PC-9 (cell line): ENCODE measurements around the gene TPSG1. TPM values are rescaled to one million over a fixed set of nuclear protein-coding genes. Genes with fewer than 3 reads are reported as not detected.

Source experiments
- BruUV-seq: library from RNA; stranded (reverse); fragments of 400-500 nt; replicated peaks from 2 replicates; lab custom pipeline; 2021; lab: Mats Ljungman, UMichigan
- CTCF ChIA-PET: fragments of 300-600 bp; sonication (Branson Sonifier 250); formaldehyde crosslinking; loops from one replicate; lab custom pipeline; 2022; ENCODE audit warnings: antibody characterized with exemption; lab: Charles Lee
- POLR2A ChIA-PET: fragments of 300-600 bp; sonication (Branson Sonifier 250); formaldehyde crosslinking; loops from one replicate; lab custom pipeline; 2022; ENCODE audit warnings: antibody characterized with exemption; ENCODE audit not compliant: unreplicated experiment; lab: Charles Lee
- DNase-seq, 2 experiments: peaks; one replicate each; pipeline versions ENCODE4 v3.0.0 to v3.0.0-alpha.2; 2015 to 2022; ENCODE audit warnings: mixed read lengths in 1 of 2
- H2AFZ ChIP-seq: fragments of 200-600 bp; sonication (generic); 2 replicates; pipeline ENCODE4 v1.8.1; 2017; ENCODE audit warnings: antibody characterized with exemption
- H3F3A ChIP-seq: fragments of 200-600 bp; sonication (generic); 2 replicates; pipeline ENCODE4 v1.8.1; 2017; ENCODE audit warnings: antibody characterized with exemption, mild to moderate bottlenecking, low read depth; ENCODE audit not compliant: insufficient read depth
- H3K27ac ChIP-seq: fragments of 200-600 bp; sonication (generic); 2 replicates; pipeline ENCODE4 v1.6.1; 2016; ENCODE audit warnings: mixed run types
- H3K27me3 ChIP-seq: fragments of 200-600 bp; sonication (generic); 2 replicates; pipeline ENCODE4 v1.6.1; 2016; ENCODE audit warnings: low read depth, mixed run types; ENCODE audit not compliant: insufficient read depth
- H3K36me3 ChIP-seq: fragments of 200-600 bp; sonication (generic); 2 replicates; pipeline ENCODE4 v1.6.1; 2016; ENCODE audit warnings: low read depth, mixed run types
- H3K4me1 ChIP-seq: fragments of 200-600 bp; sonication (generic); replicated peaks from 2 replicates; pipeline ENCODE4 v1.6.1; 2016; ENCODE audit warnings: mixed run types; ENCODE audit not compliant: insufficient read depth
- H3K4me2 ChIP-seq: fragments of 200-600 bp; sonication (generic); 2 replicates; pipeline ENCODE4 v1.6.1; 2017; ENCODE audit warnings: mixed run types
- H3K4me3 ChIP-seq: fragments of 200-600 bp; sonication (generic); 2 replicates; pipeline ENCODE4 v1.6.1; 2016; ENCODE audit warnings: mixed run types
- H3K79me2 ChIP-seq: fragments of 200-600 bp; sonication (generic); 2 replicates; pipeline ENCODE4 v1.6.1; 2017; ENCODE audit warnings: low read depth, mixed run types
- H3K9me2 ChIP-seq: fragments of 200-600 bp; sonication (generic); 2 replicates; pipeline ENCODE4 v1.8.1; 2017; ENCODE audit warnings: mild to moderate bottlenecking; ENCODE audit not compliant: insufficient read depth
- H3K9me3 ChIP-seq: fragments of 200-600 bp; sonication (generic); 2 replicates; pipeline ENCODE4 v1.8.1; 2016; ENCODE audit warnings: low read depth; ENCODE audit not compliant: insufficient read depth
- H4K20me1 ChIP-seq: fragments of 200-600 bp; sonication (generic); 2 replicates; pipeline ENCODE4 v1.8.1; 2017; ENCODE audit not compliant: insufficient read depth
- CTCF ChIP-seq: fragments of 200-600 bp; sonication (generic); conservative IDR thresholded peaks from 2 replicates; pipeline ENCODE4 v1.6.1; 2017; ENCODE audit warnings: mixed run types, antibody characterized with exemption, mild to moderate bottlenecking, moderate library complexity
- EZH2 ChIP-seq: fragments of 200-600 bp; sonication (generic); IDR thresholded peaks from 2 replicates; pipeline ENCODE4 v1.8.0; 2017; ENCODE audit warnings: antibody characterized with exemption, low read depth
- intact Hi-C: fragments of 100-400 bp; cut with micrococcal nuclease; formaldehyde crosslinking; loops from one replicate; pipeline ENCODE4 v1.10.0; 2022; ENCODE audit not compliant: unreplicated experiment
- total RNA-seq: library from RNA; stranded (reverse); gene quantifications from 2 replicates; pipeline ENCODE4 v1.2.3, GENCODE V29; 2021

Gene TPSG1
- total RNA-seq, 1 experiment from 2014 or later, result not detected

GRCh38 chr16:1261131-1261892, 36.2 kb upstream of the TPSG1 start:
- DNase-seq, result peak in 1 of 2 experiments; percentile 76
- 0 out of 2 replicates have a peak, but pooled peaks cover 5% of the 10 kb centered on the region for H3F3A ChIP-seq
- CTCF ChIA-PET, result no interaction called here
- no peaks in the 10 kb centered on the region for H3K36me3 ChIP-seq
- H3K4me1 ChIP-seq, result no peaks in the 10 kb centered on the region; the same call in 1 of the 2 replicates
- POLR2A ChIA-PET, result no interaction called here
- BruUV-seq, result no TSS peak
- no peaks in the 10 kb centered on the region for H3K79me2 ChIP-seq
- no peaks in the 10 kb centered on the region for H3K9me2 ChIP-seq
- no peak overlapping the region for H3K4me3 ChIP-seq
- H3K27ac ChIP-seq, result no peak overlapping the region
- intact Hi-C loops, result no loop called here
- TF ChIP-seq CTCF (no peak), EZH2 (peak; percentile 79; the same call in 1 of the 2 replicates)
- peaks cover 61% of the 10 kb centered on the region for H3K27me3 ChIP-seq
- peak overlapping the region; percentile 19; the same call in 1 of the 2 replicates for H3K4me2 ChIP-seq
- H3K9me3 ChIP-seq, result no peaks in the 10 kb centered on the region
- no peaks in the 10 kb centered on the region for H4K20me1 ChIP-seq
- H2AFZ ChIP-seq, result no peak overlapping the region

DNA sequence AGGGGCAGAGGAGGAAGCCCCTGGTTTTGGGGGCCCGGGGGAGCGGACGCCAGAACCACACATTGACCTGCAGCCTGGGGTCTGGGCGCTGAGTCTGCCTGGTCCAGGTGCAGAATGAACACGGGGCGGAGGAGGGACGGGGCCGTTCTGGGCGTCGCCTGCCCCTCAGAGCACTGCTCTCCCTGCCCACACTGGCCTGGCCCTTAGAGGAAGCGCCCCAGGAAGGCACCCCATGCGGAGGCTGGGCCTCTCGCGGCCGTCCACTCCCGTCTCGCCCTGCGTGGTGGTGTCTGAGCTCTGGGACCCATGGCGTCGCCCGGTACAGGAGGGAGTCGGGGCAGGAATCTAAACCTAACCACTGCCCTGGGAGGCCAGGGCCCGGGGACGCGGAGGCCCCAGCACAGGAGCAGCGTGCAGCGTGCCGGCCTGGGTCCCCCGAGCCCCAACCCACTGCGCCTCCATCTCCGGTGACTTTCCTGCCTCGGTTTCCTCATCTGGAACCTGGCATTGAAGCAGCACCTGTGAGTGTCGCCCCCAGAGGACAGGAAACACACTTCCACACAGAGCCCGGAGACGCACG, 35.1 kb upstream of the TPSG1 start:
- no TSS peak for BruUV-seq
- 0 out of 2 replicates have a peak, but pooled peaks cover 5% of the 10 kb centered on the region for H3F3A ChIP-seq
- no peak overlapping the region for H3K27ac ChIP-seq
- no peak overlapping the region for H3K4me3 ChIP-seq
- CTCF ChIA-PET, result no interaction called here
- TF ChIP-seq CTCF (no peak), EZH2 (no peak)
- H3K9me2 ChIP-seq, result no peaks in the 10 kb centered on the region
- POLR2A ChIA-PET, result no interaction called here
- H3K9me3 ChIP-seq, result no peaks in the 10 kb centered on the region
- intact Hi-C loops, result no loop called here
- no peaks in the 10 kb centered on the region for H4K20me1 ChIP-seq
- DNase-seq, result no peak
- H2AFZ ChIP-seq, result no peak overlapping the region
- no peak overlapping the region for H3K4me2 ChIP-seq
- no peaks in the 10 kb centered on the region; the same call in 1 of the 2 replicates for H3K4me1 ChIP-seq
- H3K27me3 ChIP-seq, result peaks cover 51% of the 10 kb centered on the region
- H3K36me3 ChIP-seq, result no peaks in the 10 kb centered on the region
- H3K79me2 ChIP-seq, result no peaks in the 10 kb centered on the region

DNA sequence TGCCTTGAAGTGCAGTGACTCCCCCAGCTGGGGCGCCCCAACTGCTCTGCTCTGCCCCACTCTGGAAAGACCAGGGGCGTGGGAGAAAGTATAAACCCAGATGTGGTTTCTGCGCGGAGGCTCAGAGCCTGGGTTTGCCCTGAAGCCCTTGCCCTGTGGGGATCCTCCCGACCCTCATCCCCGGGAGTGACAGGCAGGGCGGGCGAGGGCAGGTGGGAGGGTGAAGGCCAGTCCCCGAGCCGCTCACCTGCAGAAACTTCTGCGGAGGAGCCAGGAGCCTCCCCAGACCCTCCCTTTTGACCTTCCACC, 34.6 kb upstream of the TPSG1 start:
- Histone ChIP-seq H3K4me2 (peak overlapping the region; percentile 86; the same call in 1 of the 2 replicates), H3K27me3 (peaks cover 51% of the 10 kb centered on the region), H3K9me3 (no peaks in the 10 kb centered on the region), H4K20me1 (no peaks in the 10 kb centered on the region), H3F3A (0 out of 2 replicates have a peak, but pooled peaks cover 5% of the 10 kb centered on the region), H3K4me3 (no peak overlapping the region), H3K9me2 (no peaks in the 10 kb centered on the region), H3K79me2 (no peaks in the 10 kb centered on the region), H3K36me3 (no peaks in the 10 kb centered on the region), H3K27ac (no peak overlapping the region), H3K4me1 (no peaks in the 10 kb centered on the region; the same call in 1 of the 2 replicates), H2AFZ (no peak overlapping the region)
- ChIA-PET POLR2A (no interaction called here), CTCF (no interaction called here)
- TF ChIP-seq CTCF (no peak), EZH2 (no peak)
- DNase-seq, result no peak
- BruUV-seq, result no TSS peak
- intact Hi-C loops, result loop anchor here (2.0 kb wide), 1 partner anchor 37 kb away; no protein-coding TSS in a partner anchor
